ENCODE data around the gene NPAS2.

DNA sequence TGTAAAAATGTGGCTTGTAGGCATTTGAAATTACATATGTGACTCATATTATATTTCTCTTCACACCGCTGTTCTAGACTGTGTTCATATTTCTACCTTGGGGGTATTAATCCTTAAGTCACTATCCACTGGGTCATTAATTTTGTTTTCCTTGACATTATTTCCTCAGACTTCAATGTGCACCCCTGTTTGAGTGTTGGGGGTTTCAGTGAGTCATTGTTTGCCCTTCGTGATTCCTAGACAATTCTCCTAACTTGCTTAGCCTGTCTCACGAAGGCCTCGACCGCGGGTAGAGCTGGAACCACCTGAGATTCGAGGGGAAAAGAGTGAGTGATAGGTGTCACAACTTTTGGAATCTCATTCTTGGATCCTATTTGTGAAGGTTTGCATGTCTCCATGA is 35.1 kb downstream of the NPAS2 start:
- TF ChIP-seq CTCF (IDR thresholded peaks at IDR 0.05; ENCODE audit: extremely low read depth in 1 of 2, insufficient read depth in 1 of 2, low read depth in 1 of 2, low read length in 2 of 2) (no peak), POLR2AphosphoS5 (IDR thresholded peaks at IDR 0.05; ENCODE audit: insufficient read depth, low read depth, low read length) (no peak), POLR2A (IDR thresholded peaks at IDR 0.05; ENCODE audit: low read depth, low read length) (no peak)
